ENCODE data around the gene UNC93A.
"Not testable (repeated sequence)": the region's sequence is repeated elsewhere in the genome, so short reads cannot be mapped to it uniquely, and the experiment has no call there.

The UNC93A gene

GRCh38 chr6:167294651-167295494 is 3.8 kb downstream of the UNC93A start:
- DNase-seq: no peak

- no peak for DNase-seq
Observed at GRCh38 chr6:167295495-167296292, 4.6 kb downstream of the UNC93A start.

- no peak for DNase-seq
Observed at GRCh38 chr6:167296293-167296690, 5.2 kb downstream of the UNC93A start.

- DNase-seq: no peak
Observed at GRCh38 chr6:167296902-167297301, 5.8 kb downstream of the UNC93A start.

GRCh38 chr6:167298127-167298526 is 7.0 kb downstream of the UNC93A start:
- no peak for DNase-seq

GRCh38 chr6:167299641-167300308 is 8.7 kb downstream of the UNC93A start:
- DNase-seq: no peak

- DNase-seq: no peak
Observed at GRCh38 chr6:167300902-167301777, 10.0 kb downstream of the UNC93A start.

GRCh38 chr6:167302074-167302473 is 11.0 kb downstream of the UNC93A start:
- no peak for DNase-seq

- no peak for DNase-seq
Observed at GRCh38 chr6:167302796-167303195, 11.7 kb downstream of the UNC93A start.

GRCh38 chr6:167303675-167304625 is 12.8 kb downstream of the UNC93A start:
- DNase-seq: no peak

- DNase-seq: no peak
Observed at GRCh38 chr6:167304912-167305311, 13.8 kb downstream of the UNC93A start.

GRCh38 chr6:167305796-167306195 is 14.7 kb downstream of the UNC93A start:
- no peak for DNase-seq

GRCh38 chr6:167306401-167306998 is 15.4 kb downstream of the UNC93A start:
- DNase-seq: no peak

- no peak for DNase-seq
Observed at GRCh38 chr6:167307342-167307955, 16.3 kb downstream of the UNC93A start.

- DNase-seq: no peak
Observed at GRCh38 chr6:167308207-167308606, 17.1 kb downstream of the UNC93A start.

- DNase-seq: not testable (repeated sequence)
Observed at GRCh38 chr6:167309355-167310192, 18.5 kb downstream of the UNC93A start.

GRCh38 chr6:167311286-167311685 is 20.2 kb downstream of the UNC93A start:
- DNase-seq: no peak

- DNase-seq: not testable (repeated sequence)
Observed at GRCh38 chr6:167311691-167312090, 20.6 kb downstream of the UNC93A start.

- DNase-seq: no peak
Observed at GRCh38 chr6:167314180-167314821, 23.2 kb downstream of the UNC93A start.

Measured in NCI-H187 treated with DMSO at 0.1 percent for 48 hours (cell line).